ENCODE data around the gene SPATS2.

DNA sequence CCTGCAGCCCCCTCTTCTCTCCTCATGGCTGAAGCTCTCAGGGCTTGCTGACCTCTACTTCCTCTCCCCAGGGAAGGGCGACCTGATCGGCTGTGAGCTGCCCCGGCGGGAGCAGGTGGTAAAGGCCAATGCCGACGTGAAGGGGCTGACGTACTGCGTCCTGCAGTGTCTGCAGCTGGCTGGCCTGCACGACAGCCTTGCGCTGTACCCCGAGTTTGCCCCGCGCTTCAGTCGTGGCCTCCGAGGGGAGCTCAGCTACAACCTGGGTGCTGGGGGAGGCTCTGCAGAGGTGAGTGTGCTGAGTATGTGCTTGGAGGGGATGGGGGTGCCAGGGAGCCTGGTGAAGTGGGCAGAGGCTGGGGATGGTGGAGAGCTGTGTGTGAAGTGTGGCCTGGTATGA is 187.0 kb downstream of the SPATS2 start:
- TF ChIP-seq CTCF (IDR thresholded peaks at IDR 0.05 in 4 of 5, conservative IDR thresholded peaks at IDR 0.05 in 1 of 5) (no peak), POLR2A (IDR thresholded peaks at IDR 0.05) (no peak)
